HG02938 (cell line): ENCODE results near the gene CNTLN.

ENCODE experiments used
- ATAC-seq: cut with Tn5 transposase; IDR thresholded peaks from one replicate; pipeline ENCODE4 v1.9.1; 2021; ENCODE audit warnings: mild to moderate bottlenecking, moderate library complexity; ENCODE audit not compliant: unreplicated experiment

Gene CNTLN, protein sequence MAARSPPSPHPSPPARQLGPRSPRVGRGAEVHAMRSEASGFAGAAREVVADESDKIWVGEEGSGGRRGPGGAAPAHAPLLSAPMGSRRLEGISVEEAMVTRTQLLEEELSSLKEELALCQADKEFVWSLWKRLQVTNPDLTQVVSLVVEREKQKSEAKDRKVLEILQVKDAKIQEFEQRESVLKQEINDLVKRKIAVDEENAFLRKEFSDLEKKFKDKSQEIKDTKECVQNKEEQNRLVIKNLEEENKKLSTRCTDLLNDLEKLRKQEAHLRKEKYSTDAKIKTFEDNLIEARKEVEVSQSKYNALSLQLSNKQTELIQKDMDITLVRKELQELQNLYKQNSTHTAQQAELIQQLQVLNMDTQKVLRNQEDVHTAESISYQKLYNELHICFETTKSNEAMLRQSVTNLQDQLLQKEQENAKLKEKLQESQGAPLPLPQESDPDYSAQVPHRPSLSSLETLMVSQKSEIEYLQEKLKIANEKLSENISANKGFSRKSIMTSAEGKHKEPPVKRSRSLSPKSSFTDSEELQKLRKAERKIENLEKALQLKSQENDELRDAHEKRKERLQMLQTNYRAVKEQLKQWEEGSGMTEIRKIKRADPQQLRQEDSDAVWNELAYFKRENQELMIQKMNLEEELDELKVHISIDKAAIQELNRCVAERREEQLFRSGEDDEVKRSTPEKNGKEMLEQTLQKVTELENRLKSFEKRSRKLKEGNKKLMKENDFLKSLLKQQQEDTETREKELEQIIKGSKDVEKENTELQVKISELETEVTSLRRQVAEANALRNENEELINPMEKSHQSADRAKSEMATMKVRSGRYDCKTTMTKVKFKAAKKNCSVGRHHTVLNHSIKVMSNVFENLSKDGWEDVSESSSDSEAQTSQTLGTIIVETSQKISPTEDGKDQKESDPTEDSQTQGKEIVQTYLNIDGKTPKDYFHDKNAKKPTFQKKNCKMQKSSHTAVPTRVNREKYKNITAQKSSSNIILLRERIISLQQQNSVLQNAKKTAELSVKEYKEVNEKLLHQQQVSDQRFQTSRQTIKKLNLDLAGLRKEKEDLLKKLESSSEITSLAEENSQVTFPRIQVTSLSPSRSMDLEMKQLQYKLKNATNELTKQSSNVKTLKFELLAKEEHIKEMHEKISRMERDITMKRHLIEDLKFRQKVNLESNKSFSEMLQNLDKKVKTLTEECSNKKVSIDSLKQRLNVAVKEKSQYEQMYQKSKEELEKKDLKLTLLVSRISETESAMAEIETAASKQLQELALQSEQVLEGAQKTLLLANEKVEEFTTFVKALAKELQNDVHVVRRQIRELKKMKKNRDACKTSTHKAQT (N-terminal part only)

DNA sequence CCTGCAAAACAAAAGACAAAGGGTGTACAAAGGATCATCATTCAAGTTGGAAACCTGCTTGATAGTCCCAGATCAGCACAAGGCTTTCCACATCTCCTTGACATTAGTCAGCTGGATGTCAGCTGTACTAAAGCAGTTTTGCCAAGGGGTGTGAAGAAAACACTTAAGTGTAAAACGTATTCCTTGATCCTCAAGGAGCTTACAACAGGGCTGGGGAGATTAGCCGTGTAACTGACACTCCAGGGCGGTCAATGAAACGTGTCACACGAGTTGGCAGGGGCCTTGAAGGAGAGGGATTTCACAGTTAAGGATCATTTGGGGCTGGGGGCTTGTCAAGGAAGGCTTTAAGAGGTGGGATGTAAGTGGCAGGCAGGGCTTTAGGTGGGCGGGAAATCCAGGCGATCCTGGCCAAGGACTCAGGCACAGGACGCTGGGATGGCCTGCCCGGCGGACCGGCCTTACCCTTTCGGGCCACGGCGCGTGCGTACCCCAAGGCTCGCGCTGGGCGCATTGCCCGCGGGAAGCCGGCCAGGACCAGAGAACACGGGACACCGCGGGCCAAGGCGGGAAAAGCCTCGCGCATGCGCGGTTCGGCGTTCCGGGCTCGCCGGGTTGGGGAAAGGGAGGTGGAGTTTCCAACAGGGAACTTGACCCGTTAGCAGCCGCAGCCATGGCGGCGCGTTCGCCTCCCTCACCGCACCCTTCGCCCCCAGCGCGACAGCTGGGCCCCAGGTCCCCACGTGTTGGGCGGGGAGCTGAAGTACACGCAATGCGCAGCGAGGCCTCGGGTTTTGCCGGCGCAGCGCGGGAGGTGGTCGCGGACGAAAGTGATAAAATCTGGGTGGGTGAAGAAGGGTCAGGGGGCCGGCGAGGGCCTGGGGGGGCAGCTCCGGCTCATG lies at the start of gene CNTLN:
TSS of gene CNTLN (plus strand) at position 645 of the 899 bp plus-strand sequence. CDS start at position 671, 26 bp downstream.
- ATAC-seq = peak; percentile 41

- ATAC-seq = no peak
These were observed 46.3 kb upstream of the CNTLN start for GRCh38 chr9:17088566-17088965.

DNA sequence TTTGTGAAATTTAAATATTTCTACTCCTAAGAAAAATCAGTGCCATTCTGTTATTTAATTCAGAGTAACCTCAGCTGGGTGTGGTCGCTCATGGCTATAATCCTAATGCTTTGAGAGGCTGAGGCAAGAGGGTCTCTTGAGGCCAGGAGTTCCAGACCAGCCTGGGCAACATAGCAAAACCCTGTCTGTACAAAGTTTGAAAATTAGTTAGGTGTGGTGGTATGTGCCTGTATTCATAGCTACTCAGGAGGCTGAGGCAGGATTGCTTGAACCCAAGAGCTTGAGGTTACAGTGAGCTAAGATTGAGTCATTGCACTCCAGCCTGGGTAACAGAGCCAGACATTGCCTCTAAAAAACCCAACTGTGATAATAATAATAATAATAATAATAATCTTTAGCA lies 44.8 kb upstream of the CNTLN start:
- ATAC-seq = no peak

- ATAC-seq = no peak
These were observed 18.4 kb upstream of the CNTLN start for GRCh38 chr9:17116400-17116837.

- no peak for ATAC-seq
These were observed 17.5 kb upstream of the CNTLN start for GRCh38 chr9:17117372-17117771.

DNA sequence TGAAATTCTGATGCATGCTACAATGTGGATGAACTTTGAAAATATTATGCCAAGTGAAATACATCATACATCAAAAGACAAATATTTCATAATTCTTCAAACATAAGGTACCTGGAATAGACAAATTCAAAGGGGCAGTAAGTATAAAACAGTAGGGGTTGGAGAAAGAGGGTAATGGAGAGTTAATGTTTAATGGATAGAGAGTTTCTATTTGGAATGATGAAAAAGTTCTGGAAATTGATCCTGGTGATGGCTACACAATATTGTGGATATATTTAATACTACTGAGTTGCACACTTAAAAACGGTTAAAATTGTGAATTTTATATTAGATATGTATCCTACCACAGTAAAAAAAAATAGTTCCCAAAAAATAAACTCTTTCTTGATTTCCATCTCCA lies 14.6 kb upstream of the CNTLN start:
- no peak for ATAC-seq

DNA sequence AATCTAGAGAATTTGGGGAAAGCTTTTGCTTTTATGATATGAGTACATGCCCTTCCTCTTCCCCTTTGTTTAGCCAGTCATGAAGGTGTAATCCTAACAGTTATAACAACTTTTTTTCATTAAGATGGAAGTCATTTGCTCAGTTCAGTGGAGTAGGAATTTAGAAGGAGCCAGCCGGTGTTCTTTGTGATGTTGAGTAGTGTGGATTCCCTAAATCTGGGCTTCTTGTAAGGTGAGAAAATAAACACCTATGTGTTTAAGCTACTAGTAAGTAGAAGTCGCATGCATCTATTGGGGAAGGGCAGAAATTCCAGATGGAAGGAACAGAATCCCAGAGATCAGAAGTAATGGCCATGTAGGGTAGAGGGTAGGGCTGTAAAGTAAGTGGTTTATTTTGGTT lies 13.6 kb upstream of the CNTLN start:
- ATAC-seq = no peak

- ATAC-seq = no peak
These were observed 4.5 kb upstream of the CNTLN start for GRCh38 chr9:17130291-17130690.

- ATAC-seq = no peak
These were observed 4.1 kb upstream of the CNTLN start for GRCh38 chr9:17130725-17131124.

GRCh38 chr9:17131494-17131893 lies 3.3 kb upstream of the CNTLN start:
- no peak for ATAC-seq

DNA sequence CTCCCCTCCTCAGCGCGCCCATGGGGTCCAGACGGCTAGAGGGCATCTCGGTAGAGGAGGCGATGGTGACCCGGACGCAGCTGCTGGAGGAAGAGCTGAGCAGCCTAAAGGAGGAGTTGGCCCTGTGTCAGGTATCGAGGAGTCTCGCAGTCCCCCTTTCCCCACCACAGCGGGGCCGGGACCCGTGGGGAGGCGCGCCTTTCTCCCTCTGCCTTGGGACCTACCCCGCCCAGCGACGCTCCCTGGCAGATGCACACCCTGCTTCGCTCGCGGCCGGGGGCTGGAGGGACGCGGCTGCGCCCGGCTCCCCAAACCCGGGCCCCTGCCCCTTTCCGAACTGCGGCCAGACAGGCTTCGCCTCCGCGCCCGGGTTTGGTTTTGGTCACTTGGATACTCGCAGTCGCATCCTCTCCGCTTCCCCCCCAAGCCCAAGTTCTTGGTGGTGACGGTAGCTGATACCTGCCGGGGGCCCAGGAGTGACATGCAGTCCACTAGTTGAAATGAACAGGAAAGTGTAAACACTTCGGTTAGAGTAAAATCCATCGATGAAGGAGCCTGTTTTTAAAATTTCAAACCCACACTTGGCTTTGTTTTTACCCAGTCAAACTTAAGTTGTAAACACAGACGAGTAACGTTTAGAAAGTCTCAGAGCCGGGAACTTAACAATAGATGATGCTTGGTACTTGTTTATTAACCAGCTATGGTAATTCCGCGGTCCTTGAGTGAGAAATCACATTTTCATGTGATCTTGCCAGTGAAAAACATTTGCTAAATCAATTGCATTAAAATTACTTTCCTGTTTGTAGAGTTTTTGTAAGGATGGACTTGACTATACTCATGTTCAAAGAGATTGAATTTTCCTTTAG lies 688 bp downstream of the CNTLN start:
- peak; percentile 55 for ATAC-seq

DNA sequence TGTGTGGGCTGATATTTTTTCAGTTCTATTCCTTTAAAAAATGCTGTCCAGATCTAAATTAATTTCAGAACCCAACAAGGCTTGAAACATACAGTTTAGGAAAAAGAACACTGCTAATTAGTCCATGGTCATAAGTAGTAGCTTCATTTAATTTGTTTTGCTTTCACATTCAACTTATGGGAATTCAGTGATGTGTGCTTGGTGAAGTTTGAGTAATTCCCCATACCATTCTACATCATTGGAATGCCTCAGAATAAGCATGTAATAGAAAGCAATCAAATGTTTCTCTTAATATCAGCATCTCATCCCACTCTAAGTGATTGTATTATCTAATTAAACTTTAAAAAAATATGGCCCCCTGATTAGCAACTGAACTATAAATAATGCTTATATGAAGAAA lies 2.7 kb downstream of the CNTLN start:
- ATAC-seq = no peak

GRCh38 chr9:17138503-17138902 lies 3.7 kb downstream of the CNTLN start:
- ATAC-seq = no peak

- no peak for ATAC-seq
These were observed 5.6 kb downstream of the CNTLN start for GRCh38 chr9:17140418-17140817.

GRCh38 chr9:17148324-17148723 lies 13.5 kb downstream of the CNTLN start:
- ATAC-seq = no peak

DNA sequence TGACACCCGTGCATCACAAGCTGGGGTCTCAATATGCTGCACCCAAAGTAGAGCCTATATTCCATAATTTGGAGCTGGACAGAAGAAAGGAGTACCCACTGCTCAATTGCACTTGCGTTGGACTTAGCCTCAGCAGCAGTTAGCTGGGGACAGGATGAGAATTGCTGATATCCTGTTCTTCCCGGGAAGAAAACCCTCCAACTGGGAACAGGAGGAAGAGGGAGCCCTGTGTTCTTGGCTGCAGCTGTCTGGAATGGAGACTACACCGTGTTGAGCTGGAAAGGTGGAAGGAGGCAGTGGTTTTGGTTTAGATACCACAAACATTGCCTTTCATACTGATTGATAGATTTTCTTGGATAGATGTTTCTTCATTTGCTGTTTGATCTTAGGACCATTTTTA lies 24.6 kb downstream of the CNTLN start:
- ATAC-seq = no peak

DNA sequence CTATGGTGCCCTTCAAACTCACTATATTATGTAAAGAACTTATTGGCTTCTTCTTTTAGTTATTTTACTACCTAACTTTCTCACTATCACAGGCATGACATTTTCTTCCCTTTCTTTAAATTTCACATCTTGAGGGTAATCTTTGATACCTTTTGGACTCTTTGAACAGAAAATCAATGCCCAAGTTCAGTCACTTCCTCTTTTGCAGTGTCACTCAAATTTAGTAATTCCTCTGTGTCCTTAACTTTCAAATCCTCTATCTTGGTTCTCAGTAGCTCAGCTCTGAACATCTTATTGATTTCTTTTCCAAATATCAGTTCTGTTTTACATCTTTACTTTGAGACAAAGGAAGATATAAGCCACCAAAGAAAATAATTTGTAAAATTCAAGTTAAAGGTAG lies 25.5 kb downstream of the CNTLN start:
- ATAC-seq = no peak

DNA sequence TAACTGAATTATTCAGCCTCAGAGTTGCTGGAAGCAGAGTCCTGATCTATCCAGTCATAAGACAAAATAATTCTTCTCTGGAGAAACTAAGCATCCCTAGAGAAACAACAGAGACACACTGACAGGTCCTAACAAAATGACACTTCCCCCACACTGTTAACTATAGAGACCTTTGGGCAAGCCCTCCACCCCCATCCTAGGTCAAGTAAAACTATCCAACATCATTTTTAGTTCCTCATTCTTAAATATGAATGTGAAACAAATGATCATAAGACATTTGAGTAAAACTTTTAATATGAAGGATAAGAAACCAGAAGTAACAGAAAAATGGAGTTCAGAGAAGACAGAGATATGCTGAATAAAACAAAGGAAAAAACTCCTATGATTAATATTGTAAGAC lies 30.9 kb downstream of the CNTLN start:
- no peak for ATAC-seq

GRCh38 chr9:17166346-17166745 lies 31.5 kb downstream of the CNTLN start:
- ATAC-seq = no peak
